ENCODE results near the gene LDB2. TPM values are rescaled to one million over a fixed set of nuclear protein-coding genes. Genes with fewer than 3 reads are reported as not detected.

LDB2 gene
- total RNA-seq, 6 experiments from 2014 or later = 24.2 to 40.4 (median 31.7) TPM

- no peak for TF ChIP-seq CTCF (IDR thresholded peaks at IDR 0.05)
- peaks cover 4% of the 10 kb centered on the region; the same call in 1 of the 2 replicates for H3K27me3 Mint-ChIP-seq (ENCODE audit: insufficient read depth)
- H3K27ac Mint-ChIP-seq = peak overlapping the region; percentile 47; the same call in 1 of the 2 replicates
- DNase-seq = no peak
- peaks cover 61% of the 10 kb centered on the region for H3K4me1 Mint-ChIP-seq (ENCODE audit: low read depth)
- no peak overlapping the region; the same call in 1 of the 2 replicates for H3K4me3 Mint-ChIP-seq
- no peaks in the 10 kb centered on the region for H3K9me3 Mint-ChIP-seq
- H3K36me3 Mint-ChIP-seq (ENCODE audit: low read depth) = peaks cover 12% of the 10 kb centered on the region
Measured at GRCh38 chr4:16668488-16668887, 230.0 kb downstream of the LDB2 start.

- Mint-ChIP-seq H3K4me1 (ENCODE audit: low read depth) (peaks cover 71% of the 10 kb centered on the region), H3K27me3 (ENCODE audit: insufficient read depth) (peaks cover 4% of the 10 kb centered on the region; the same call in 1 of the 2 replicates), H3K36me3 (ENCODE audit: low read depth) (peaks cover 16% of the 10 kb centered on the region), H3K4me3 (peak overlapping the region; percentile 74), H3K27ac (peak overlapping the region; percentile 80), H3K9me3 (no peaks in the 10 kb centered on the region)
- peak; percentile 87 for DNase-seq
- no peak for TF ChIP-seq CTCF (IDR thresholded peaks at IDR 0.05)
Measured at GRCh38 chr4:16667464-16667863, 231.0 kb downstream of the LDB2 start.

- H3K4me3 Mint-ChIP-seq = no peak overlapping the region
- H3K4me1 Mint-ChIP-seq (ENCODE audit: low read depth) = peaks cover 83% of the 10 kb centered on the region
Measured at GRCh38 chr4:16665942-16666551, 232.4 kb downstream of the LDB2 start.

GRCh38 chr4:16663732-16664131 is 234.7 kb downstream of the LDB2 start:
- peaks cover 35% of the 10 kb centered on the region for H3K36me3 Mint-ChIP-seq (ENCODE audit: low read depth)
- no peak for TF ChIP-seq CTCF (IDR thresholded peaks at IDR 0.05)
- DNase-seq = no peak
- H3K27ac Mint-ChIP-seq = no peak overlapping the region
- no peaks in the 10 kb centered on the region for H3K9me3 Mint-ChIP-seq
- H3K27me3 Mint-ChIP-seq (ENCODE audit: insufficient read depth) = peaks cover 2% of the 10 kb centered on the region; the same call in 1 of the 2 replicates
- no peak overlapping the region for H3K4me3 Mint-ChIP-seq
- H3K4me1 Mint-ChIP-seq (ENCODE audit: low read depth) = peaks cover 73% of the 10 kb centered on the region

More at GRCh38 chr4:16665942-16666551, 232.4 kb downstream of the LDB2 start:
- no peak for DNase-seq
- Mint-ChIP-seq H3K9me3 (no peaks in the 10 kb centered on the region), H3K27me3 (ENCODE audit: insufficient read depth) (peaks cover 4% of the 10 kb centered on the region; the same call in 1 of the 2 replicates), H3K36me3 (ENCODE audit: low read depth) (peaks cover 22% of the 10 kb centered on the region), H3K27ac (no peak overlapping the region)
- no peak for TF ChIP-seq CTCF (IDR thresholded peaks at IDR 0.05)

- H3K4me3 Mint-ChIP-seq = no peak overlapping the region
- H3K9me3 Mint-ChIP-seq = no peaks in the 10 kb centered on the region
- H3K4me1 Mint-ChIP-seq (ENCODE audit: low read depth) = peaks cover 70% of the 10 kb centered on the region
- TF ChIP-seq CTCF (IDR thresholded peaks at IDR 0.05) = no peak
- H3K27me3 Mint-ChIP-seq (ENCODE audit: insufficient read depth) = peaks cover 2% of the 10 kb centered on the region; the same call in 1 of the 2 replicates
- DNase-seq = no peak
- peaks cover 35% of the 10 kb centered on the region for H3K36me3 Mint-ChIP-seq (ENCODE audit: low read depth)
- H3K27ac Mint-ChIP-seq = no peak overlapping the region
Measured at GRCh38 chr4:16663307-16663706, 235.1 kb downstream of the LDB2 start.
